Chondrocyte (in vitro differentiated cells): ENCODE data around the gene GRIP2. TPM values are rescaled to one million over a fixed set of nuclear protein-coding genes. Genes with fewer than 3 reads are reported as not detected.

ENCODE experiments used
- DNase-seq: peaks from one replicate; pipeline ENCODE4 v3.0.0; 2021; ENCODE audit warnings: mixed read lengths, low spot score
- H3K27ac Mint-ChIP-seq: one replicate; pipeline ENCODE4 v1.8.0; 2021; ENCODE audit warnings: mild to moderate bottlenecking, moderate library complexity, mixed read lengths; ENCODE audit not compliant: unreplicated experiment
- H3K27me3 Mint-ChIP-seq: 2 replicates; pipeline ENCODE4 v1.8.0; 2021; ENCODE audit warnings: low read depth, mixed read lengths
- H3K36me3 Mint-ChIP-seq: 2 replicates; pipeline ENCODE4 v1.8.0; 2021; ENCODE audit warnings: low read depth, mixed read lengths
- H3K4me1 Mint-ChIP-seq: 2 replicates; pipeline ENCODE4 v1.8.0; 2021; ENCODE audit warnings: low read depth, mild to moderate bottlenecking, mixed read lengths
- H3K4me3 Mint-ChIP-seq: one replicate; pipeline ENCODE4 v1.8.0; 2021; ENCODE audit warnings: mild to moderate bottlenecking, moderate library complexity, mixed read lengths; ENCODE audit not compliant: unreplicated experiment
- H3K9me3 Mint-ChIP-seq: 2 replicates; pipeline ENCODE4 v1.8.0; 2021; ENCODE audit warnings: low read depth, mixed read lengths
- total RNA-seq: library from RNA; stranded (reverse); gene quantifications from 3 replicates; pipeline ENCODE4 v1.2.1, GENCODE V29; 2021
- TF ChIP-seq, protein P1 (sequence below): fragments of 200-600 bp; sonication (generic); IDR thresholded peaks from 2 replicates; pipeline ENCODE4 v1.5.0; 2021; ENCODE audit warnings: antibody characterized with exemption, mild to moderate bottlenecking, moderate library complexity

Gene GRIP2
- total RNA-seq, 1 donor from 2014 or later: 0.20 TPM

- Mint-ChIP-seq H3K9me3 (no peaks in the 10 kb centered on the region), H3K4me3 (no peak overlapping the region), H3K36me3 (peaks cover 2% of the 10 kb centered on the region), H3K4me1 (no peaks in the 10 kb centered on the region), H3K27me3 (peaks cover 7% of the 10 kb centered on the region), H3K27ac (no peak overlapping the region)
- no peak for DNase-seq
- TF ChIP-seq, protein P1, sequence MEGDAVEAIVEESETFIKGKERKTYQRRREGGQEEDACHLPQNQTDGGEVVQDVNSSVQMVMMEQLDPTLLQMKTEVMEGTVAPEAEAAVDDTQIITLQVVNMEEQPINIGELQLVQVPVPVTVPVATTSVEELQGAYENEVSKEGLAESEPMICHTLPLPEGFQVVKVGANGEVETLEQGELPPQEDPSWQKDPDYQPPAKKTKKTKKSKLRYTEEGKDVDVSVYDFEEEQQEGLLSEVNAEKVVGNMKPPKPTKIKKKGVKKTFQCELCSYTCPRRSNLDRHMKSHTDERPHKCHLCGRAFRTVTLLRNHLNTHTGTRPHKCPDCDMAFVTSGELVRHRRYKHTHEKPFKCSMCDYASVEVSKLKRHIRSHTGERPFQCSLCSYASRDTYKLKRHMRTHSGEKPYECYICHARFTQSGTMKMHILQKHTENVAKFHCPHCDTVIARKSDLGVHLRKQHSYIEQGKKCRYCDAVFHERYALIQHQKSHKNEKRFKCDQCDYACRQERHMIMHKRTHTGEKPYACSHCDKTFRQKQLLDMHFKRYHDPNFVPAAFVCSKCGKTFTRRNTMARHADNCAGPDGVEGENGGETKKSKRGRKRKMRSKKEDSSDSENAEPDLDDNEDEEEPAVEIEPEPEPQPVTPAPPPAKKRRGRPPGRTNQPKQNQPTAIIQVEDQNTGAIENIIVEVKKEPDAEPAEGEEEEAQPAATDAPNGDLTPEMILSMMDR: no peak
Measured at GRCh38 chr3:14539384-14539741, 779 bp downstream of the GRIP2 start.

GRCh38 chr3:14538451-14539088 lies 1.6 kb downstream of the GRIP2 start:
- Mint-ChIP-seq H3K27me3 (peaks cover 7% of the 10 kb centered on the region), H3K4me1 (no peaks in the 10 kb centered on the region), H3K9me3 (no peaks in the 10 kb centered on the region), H3K4me3 (no peak overlapping the region), H3K27ac (no peak overlapping the region), H3K36me3 (peaks cover 2% of the 10 kb centered on the region)
- TF ChIP-seq, protein P1: no peak
- DNase-seq: peak; percentile 42

GRCh38 chr3:14537590-14538450 lies 2.3 kb downstream of the GRIP2 start:
- H3K27me3 Mint-ChIP-seq: peaks cover 4% of the 10 kb centered on the region
- H3K4me1 Mint-ChIP-seq: no peaks in the 10 kb centered on the region
- TF ChIP-seq, protein P1: no peak
- H3K4me3 Mint-ChIP-seq: no peak overlapping the region
- H3K27ac Mint-ChIP-seq: no peak overlapping the region
- peaks cover 2% of the 10 kb centered on the region for H3K36me3 Mint-ChIP-seq
- DNase-seq: peak; percentile 87
- H3K9me3 Mint-ChIP-seq: no peaks in the 10 kb centered on the region

DNA sequence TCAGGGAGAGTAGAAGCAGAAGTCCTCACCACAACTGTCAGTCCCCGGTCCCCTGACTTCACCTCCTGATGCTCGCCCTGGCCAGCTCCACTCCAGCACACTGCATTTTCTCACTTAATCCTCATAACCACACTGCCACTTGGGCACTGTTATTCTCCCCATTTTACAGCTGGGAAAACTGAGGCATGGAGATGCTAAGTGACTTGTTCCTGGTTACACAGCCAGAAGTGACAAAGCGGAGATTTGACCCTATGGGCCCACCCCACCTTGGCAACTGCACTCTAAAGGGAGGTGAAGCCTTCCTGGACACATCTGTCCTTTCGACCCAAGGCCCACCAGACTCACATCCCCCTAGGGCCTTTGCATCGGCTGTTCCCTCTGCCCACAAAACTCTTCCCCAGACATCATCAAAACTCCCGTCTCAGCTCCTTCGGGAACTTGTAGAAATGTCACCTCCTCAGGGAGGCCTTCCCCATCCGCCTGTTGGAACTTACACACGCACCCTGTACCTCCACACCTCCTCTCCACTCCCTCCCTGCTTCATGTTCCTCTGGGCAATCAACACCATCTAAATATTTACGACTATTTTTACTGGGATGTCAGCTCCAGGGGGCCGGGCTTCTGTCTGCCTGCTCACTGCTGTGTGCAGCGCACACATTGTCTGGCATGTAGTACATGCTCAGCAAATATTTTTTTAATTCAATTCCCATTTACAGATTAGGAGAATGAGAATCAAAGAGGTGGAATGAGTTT lies 3.1 kb downstream of the GRIP2 start:
- H3K27me3 Mint-ChIP-seq: peaks cover 4% of the 10 kb centered on the region
- peak; percentile 33 for DNase-seq
- no peaks in the 10 kb centered on the region for H3K4me1 Mint-ChIP-seq
- no peak overlapping the region for H3K4me3 Mint-ChIP-seq
- TF ChIP-seq, protein P1: no peak
- H3K27ac Mint-ChIP-seq: no peak overlapping the region
- H3K36me3 Mint-ChIP-seq: peaks cover 2% of the 10 kb centered on the region
- no peaks in the 10 kb centered on the region for H3K9me3 Mint-ChIP-seq
